Kidney (tissue), 14 donors: Measurements from ENCODE around the gene ERBB4. TPM values are rescaled to one million over a fixed set of nuclear protein-coding genes. Genes with fewer than 3 reads are reported as not detected.

Source experiments
- DNase-seq, 5 donors: peaks; one replicate each; pipeline ENCODE4 v3.0.0-alpha.2; 2013 to 2020
- FAIRE-seq: peaks from 2 replicates; lab custom pipeline; 2012; peaks lifted over from hg19 to GRCh38; lab: Jason Lieb, UNC
- H3K27ac ChIP-seq, 2 donors: one replicate each; pipeline ENCODE4 v1.7.0; 2013; ENCODE audit warnings: low read depth in 2 of 2, low read length in 2 of 2, inconsistent platforms in 1 of 2
- H3K27me3 ChIP-seq: one replicate; pipeline ENCODE4 v1.7.1; 2013; ENCODE audit warnings: low read length, inconsistent platforms; ENCODE audit not compliant: control insufficient read depth, insufficient read depth
- H3K36me3 ChIP-seq, 3 donors: one replicate each; pipeline versions ENCODE4 v1.7.0 to v1.7.1; 2013; ENCODE audit warnings: low read length in 3 of 3, control low read depth in 1 of 3, inconsistent platforms in 1 of 3; ENCODE audit not compliant: insufficient read depth in 3 of 3, control insufficient read depth in 2 of 3
- H3K4me1 ChIP-seq, 3 donors: one replicate each; pipeline versions ENCODE4 v1.7.0 to v1.7.1; 2013; ENCODE audit warnings: low read length in 3 of 3, inconsistent platforms in 1 of 3, low read depth in 1 of 3; ENCODE audit not compliant: control insufficient read depth in 2 of 3, insufficient read depth in 2 of 3
- H3K4me3 ChIP-seq, 3 donors: one replicate each; pipeline versions ENCODE4 v1.7.0 to v1.8.1; 2013; ENCODE audit warnings: low read length in 3 of 3, control low read depth in 1 of 3, inconsistent platforms in 1 of 3
- H3K9ac ChIP-seq, 3 donors: one replicate each; pipeline versions ENCODE4 v1.7.0 to v1.7.1; 2013; ENCODE audit warnings: low read length in 3 of 3, control low read depth in 1 of 3, inconsistent platforms in 1 of 3
- H3K9me3 ChIP-seq, 3 donors: one replicate each; pipeline versions ENCODE4 v1.7.0 to v1.7.1; 2013; ENCODE audit warnings: low read length in 3 of 3, control low read depth in 1 of 3, inconsistent platforms in 1 of 3; ENCODE audit not compliant: control insufficient read depth in 2 of 3, insufficient read depth in 1 of 3
- intact Hi-C: fragments of 100-400 bp; cut with DNase I; formaldehyde crosslinking; loops from one replicate; pipeline ENCODE4 v1.11.1; 2022
- polyA plus RNA-seq: library from polyadenylated mRNA; stranded (reverse); fragments of 350-450 nt; fragmentation: Illumina TruSeq; extraction: RNeasy Lipid Tissue Mini Kit (QIAGEN cat#74804); gene quantifications from one replicate; pipeline ENCODE4 v1.2.3, GENCODE V29; 2014; ENCODE audit warnings: low read depth, low replicate concordance; ENCODE audit not compliant: insufficient read depth
- total RNA-seq: library from RNA; stranded (reverse); fragmentation: NEBNext Ultra II Directional; extraction: Animal tissue kit (Norgen Biotek cat#: 25700); gene quantifications from one replicate; pipeline ENCODE4 v1.2.1, GENCODE V29; 2021
- TF ChIP-seq, protein P1 (sequence below): IDR thresholded peaks from 3 replicates; pipeline ENCODE4 v1.5.1; 2012; ENCODE audit warnings: mild to moderate bottlenecking, moderate library complexity, borderline replicate concordance; ENCODE audit not compliant: insufficient read depth; ENCODE audit errors: extremely low read depth
- donor health status: control.
- donor health status: control.
- donor health status: control.
- donor health status: control.
- donor health status: control.
- donor health status: DM: yes; HTN: yes; CAD: no.
- donor health status: Normal renal cell carcinoma (clear cell type).

The ERBB4 gene
- total and polyA plus RNA-seq, 2 donors from 2014 or later, result 3.9 to 152 TPM

DNA sequence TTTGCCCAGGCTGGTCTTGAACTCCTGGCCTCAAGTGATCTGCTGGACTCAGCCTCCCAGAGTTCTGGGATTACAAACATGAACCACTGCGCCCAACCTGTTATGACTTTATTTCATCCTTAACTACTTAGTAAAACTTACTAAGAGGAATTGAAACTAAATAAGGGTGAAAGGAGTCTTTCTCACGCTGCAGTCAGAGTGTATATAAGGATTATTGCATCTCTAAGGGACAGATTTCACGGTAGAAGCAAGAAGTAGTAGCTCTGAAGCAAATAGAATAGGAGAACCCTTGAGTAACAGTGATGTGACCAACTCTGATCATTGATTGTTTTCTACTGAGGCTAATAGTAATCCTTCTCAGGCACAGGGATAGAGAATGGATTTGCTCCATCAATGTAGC, 1022.1 kb downstream of the ERBB4 start:
- Histone ChIP-seq H3K9ac (no peak overlapping the region), H3K9me3 (no peaks in the 10 kb centered on the region), H3K27me3 (no peaks in the 10 kb centered on the region), H3K27ac (no peak overlapping the region), H3K36me3 (no peaks in the 10 kb centered on the region), H3K4me1 (no peaks in the 10 kb centered on the region), H3K4me3 (no peak overlapping the region)
- FAIRE-seq (no peak), DNase-seq (no peak)
- intact Hi-C loops, result no loop called here
- TF ChIP-seq, protein P1, sequence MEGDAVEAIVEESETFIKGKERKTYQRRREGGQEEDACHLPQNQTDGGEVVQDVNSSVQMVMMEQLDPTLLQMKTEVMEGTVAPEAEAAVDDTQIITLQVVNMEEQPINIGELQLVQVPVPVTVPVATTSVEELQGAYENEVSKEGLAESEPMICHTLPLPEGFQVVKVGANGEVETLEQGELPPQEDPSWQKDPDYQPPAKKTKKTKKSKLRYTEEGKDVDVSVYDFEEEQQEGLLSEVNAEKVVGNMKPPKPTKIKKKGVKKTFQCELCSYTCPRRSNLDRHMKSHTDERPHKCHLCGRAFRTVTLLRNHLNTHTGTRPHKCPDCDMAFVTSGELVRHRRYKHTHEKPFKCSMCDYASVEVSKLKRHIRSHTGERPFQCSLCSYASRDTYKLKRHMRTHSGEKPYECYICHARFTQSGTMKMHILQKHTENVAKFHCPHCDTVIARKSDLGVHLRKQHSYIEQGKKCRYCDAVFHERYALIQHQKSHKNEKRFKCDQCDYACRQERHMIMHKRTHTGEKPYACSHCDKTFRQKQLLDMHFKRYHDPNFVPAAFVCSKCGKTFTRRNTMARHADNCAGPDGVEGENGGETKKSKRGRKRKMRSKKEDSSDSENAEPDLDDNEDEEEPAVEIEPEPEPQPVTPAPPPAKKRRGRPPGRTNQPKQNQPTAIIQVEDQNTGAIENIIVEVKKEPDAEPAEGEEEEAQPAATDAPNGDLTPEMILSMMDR, result no peak

DNA sequence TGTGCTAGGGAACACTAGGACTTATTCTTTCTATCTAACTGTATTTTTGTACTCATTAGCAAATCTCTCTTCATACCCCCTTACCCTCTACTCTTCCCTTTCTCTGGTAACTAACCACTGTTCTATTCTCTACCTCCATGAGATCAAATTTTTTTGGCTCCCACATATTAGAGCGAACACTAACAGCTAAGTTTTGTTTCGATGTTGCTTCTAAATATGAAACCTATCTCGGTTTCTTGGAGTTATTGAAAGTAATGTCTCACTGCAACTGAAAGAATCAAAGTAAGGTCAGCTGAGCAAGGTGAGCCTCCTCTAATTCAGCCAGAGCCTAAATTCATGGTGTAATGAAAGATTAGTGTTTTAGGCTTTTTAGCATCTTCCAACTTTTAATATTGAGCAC, 1024.6 kb downstream of the ERBB4 start:
- DNase-seq (no peak), FAIRE-seq (no peak)
- Histone ChIP-seq H3K27me3 (no peaks in the 10 kb centered on the region), H3K27ac (no peak overlapping the region), H3K9me3 (no peaks in the 10 kb centered on the region), H3K36me3 (no peaks in the 10 kb centered on the region), H3K9ac (no peak overlapping the region), H3K4me3 (no peak overlapping the region), H3K4me1 (no peaks in the 10 kb centered on the region)
- intact Hi-C loops, result no loop called here
- TF ChIP-seq, protein P1, result no peak

DNA sequence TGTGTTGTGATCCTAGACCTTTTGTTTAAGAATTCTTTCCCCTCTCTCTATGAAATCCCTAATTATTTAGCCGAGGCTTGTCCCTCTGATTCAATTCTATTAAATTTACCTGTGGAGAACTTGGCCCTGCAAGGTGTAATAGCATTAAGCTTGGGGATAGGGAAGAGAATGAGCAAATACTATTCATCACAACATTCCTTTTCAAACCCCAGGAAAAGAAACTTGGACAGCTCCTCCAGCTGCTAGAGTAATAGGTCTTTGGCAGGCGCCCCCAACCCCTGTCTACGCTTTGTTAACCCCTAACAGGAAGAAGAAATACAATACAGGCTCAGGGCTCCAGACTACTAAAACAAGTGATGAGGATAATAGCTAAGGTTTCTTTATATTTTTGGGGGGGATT, 1025.2 kb downstream of the ERBB4 start:
- Histone ChIP-seq H3K9ac (no peak overlapping the region), H3K36me3 (no peaks in the 10 kb centered on the region), H3K4me1 (no peaks in the 10 kb centered on the region), H3K9me3 (no peaks in the 10 kb centered on the region), H3K27me3 (no peaks in the 10 kb centered on the region), H3K27ac (no peak overlapping the region), H3K4me3 (no peak overlapping the region)
- FAIRE-seq (no peak), DNase-seq (peak in 3 of 5 donors; percentile 32 to 67 (median 39))
- TF ChIP-seq, protein P1, result no peak
- intact Hi-C loops, result no loop called here

DNA sequence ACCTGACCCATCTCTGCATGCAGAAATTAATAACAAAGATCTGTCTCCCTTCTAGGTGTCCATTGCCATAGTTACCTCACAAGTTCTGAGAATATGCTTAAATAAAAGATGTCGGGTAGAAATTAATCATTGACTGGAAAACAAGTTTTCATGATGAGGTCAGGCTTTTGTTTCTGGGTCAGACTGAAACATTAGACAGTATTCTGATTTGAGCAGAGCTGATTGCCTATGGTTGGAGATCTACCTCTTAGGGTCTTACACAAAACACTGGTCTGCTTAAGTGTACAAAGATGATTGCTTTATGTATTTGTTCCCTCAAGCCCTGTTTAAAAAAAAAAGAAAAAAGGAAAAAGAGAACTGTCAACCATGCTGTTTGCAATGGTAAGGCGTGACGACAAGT, 1025.8 kb downstream of the ERBB4 start:
- FAIRE-seq (no peak), DNase-seq (peak in 2 of 5 donors; percentile 30 to 69)
- H3K4me3 ChIP-seq, result no peak overlapping the region
- H3K36me3 ChIP-seq, result no peaks in the 10 kb centered on the region
- no peaks in the 10 kb centered on the region for H3K9me3 ChIP-seq
- TF ChIP-seq, protein P1, result no peak
- no peak overlapping the region for H3K9ac ChIP-seq
- H3K27ac ChIP-seq, result no peak overlapping the region
- H3K27me3 ChIP-seq, result no peaks in the 10 kb centered on the region
- intact Hi-C loops, result no loop called here
- H3K4me1 ChIP-seq, result no peaks in the 10 kb centered on the region
